Trophoblast cell (in vitro differentiated cells and primary cell): ENCODE results near the gene EMID1.

Experiments used
- DNase-seq, 2 donors: peaks; one replicate each; pipeline ENCODE4 v3.0.0-alpha.2; 2016
- H2AFZ ChIP-seq: 2 replicates; pipeline ENCODE4 v1.6.1; 2013; ENCODE audit warnings: low read length, moderate library complexity, mild to moderate bottlenecking; ENCODE audit not compliant: insufficient read depth, poor library complexity
- H2AK5ac ChIP-seq: 2 replicates; pipeline ENCODE4 v1.6.1; 2013; ENCODE audit warnings: mild to moderate bottlenecking, low read length
- H2BK120ac ChIP-seq: 2 replicates; pipeline ENCODE4 v1.6.1; 2013; ENCODE audit warnings: low read length, mild to moderate bottlenecking, moderate library complexity; ENCODE audit not compliant: insufficient read depth, poor library complexity
- H2BK12ac ChIP-seq: 2 replicates; pipeline ENCODE4 v1.6.1; 2013; ENCODE audit warnings: mild to moderate bottlenecking, low read length, moderate library complexity
- H2BK5ac ChIP-seq: 2 replicates; pipeline ENCODE4 v1.6.1; 2013; ENCODE audit warnings: low read length, low read depth, moderate library complexity, mild to moderate bottlenecking; ENCODE audit not compliant: poor library complexity
- H3K14ac ChIP-seq: 2 replicates; pipeline ENCODE4 v1.6.1; 2013; ENCODE audit warnings: mild to moderate bottlenecking, low read length
- H3K18ac ChIP-seq: 2 replicates; pipeline ENCODE4 v1.6.1; 2013; ENCODE audit warnings: mild to moderate bottlenecking, low read length
- H3K23ac ChIP-seq: 2 replicates; pipeline ENCODE4 v1.6.1; 2013; ENCODE audit warnings: low read length
- H3K27ac ChIP-seq: 2 replicates; pipeline ENCODE4 v1.5.1; 2013; ENCODE audit warnings: low read depth, mild to moderate bottlenecking, inconsistent platforms, low read length, moderate library complexity
- H3K27me3 ChIP-seq: 2 replicates; pipeline ENCODE4 v1.6.1; 2013; ENCODE audit warnings: inconsistent platforms, mild to moderate bottlenecking, low read length, moderate library complexity; ENCODE audit not compliant: insufficient read depth
- H3K36me3 ChIP-seq, 2 experiments: 1 replicate in 1 of 2; 2 replicates in 1 of 2; pipeline ENCODE4 v1.6.1; 2013; ENCODE audit warnings: low read length in 2 of 2, mild to moderate bottlenecking in 2 of 2, moderate library complexity in 1 of 2; ENCODE audit not compliant: insufficient read depth in 2 of 2, control insufficient read depth in 1 of 2
- H3K4ac ChIP-seq: 2 replicates; pipeline ENCODE4 v1.6.1; 2013; ENCODE audit warnings: low read depth, mild to moderate bottlenecking, low read length, moderate library complexity
- H3K4me1 ChIP-seq, 2 experiments: 1 replicate in 1 of 2; 2 replicates in 1 of 2; pipeline ENCODE4 v1.6.1; 2013; ENCODE audit warnings: low read length in 2 of 2, mild to moderate bottlenecking in 2 of 2, moderate library complexity in 1 of 2; ENCODE audit not compliant: insufficient read depth in 2 of 2, control insufficient read depth in 1 of 2
- H3K4me2 ChIP-seq: 2 replicates; pipeline ENCODE4 v1.6.1; 2013; ENCODE audit warnings: inconsistent platforms, mild to moderate bottlenecking, low read length, moderate library complexity
- H3K4me3 ChIP-seq: 2 replicates; pipeline ENCODE4 v1.5.1; 2013; ENCODE audit warnings: mild to moderate bottlenecking, low read depth, low read length, inconsistent platforms
- H3K79me1 ChIP-seq: one replicate; pipeline ENCODE4 v1.6.1; 2013; ENCODE audit warnings: low read length
- H3K79me2 ChIP-seq: 2 replicates; pipeline ENCODE4 v1.6.1; 2013; ENCODE audit warnings: low read length, mild to moderate bottlenecking; ENCODE audit not compliant: control insufficient read depth, insufficient read depth, poor library complexity
- H3K9ac ChIP-seq: 2 replicates; pipeline ENCODE4 v1.6.1; 2013; ENCODE audit warnings: mild to moderate bottlenecking, low read length
- H3K9me3 ChIP-seq: 2 replicates; pipeline ENCODE4 v1.6.1; 2013; ENCODE audit warnings: low read depth, mild to moderate bottlenecking, control low read depth, inconsistent platforms, low read length; ENCODE audit not compliant: insufficient read depth
- H4K12ac ChIP-seq: 2 replicates; pipeline ENCODE4 v1.6.1; 2013; ENCODE audit warnings: low read depth, mild to moderate bottlenecking, low read length, moderate library complexity
- H4K8ac ChIP-seq: 2 replicates; pipeline ENCODE4 v1.6.1; 2013; ENCODE audit warnings: low read depth, mild to moderate bottlenecking, low read length, moderate library complexity
- H4K91ac ChIP-seq: one replicate; pipeline ENCODE4 v1.6.1; 2013; ENCODE audit warnings: low read depth, mild to moderate bottlenecking, low read length, moderate library complexity
- WGBS: extraction: QIAGEN DNeasy Blood & Tissue Kit; methylation state at CpG from one replicate; pipeline ENCODE4 v1.1.7; 2013; ENCODE audit warnings: missing lambda C conversion rate; ENCODE audit not compliant: insufficient read length, insufficient coverage; ENCODE audit errors: extremely low coverage; 5-methylcytosine and 5-hydroxymethylcytosine counted together

Gene EMID1

DNA sequence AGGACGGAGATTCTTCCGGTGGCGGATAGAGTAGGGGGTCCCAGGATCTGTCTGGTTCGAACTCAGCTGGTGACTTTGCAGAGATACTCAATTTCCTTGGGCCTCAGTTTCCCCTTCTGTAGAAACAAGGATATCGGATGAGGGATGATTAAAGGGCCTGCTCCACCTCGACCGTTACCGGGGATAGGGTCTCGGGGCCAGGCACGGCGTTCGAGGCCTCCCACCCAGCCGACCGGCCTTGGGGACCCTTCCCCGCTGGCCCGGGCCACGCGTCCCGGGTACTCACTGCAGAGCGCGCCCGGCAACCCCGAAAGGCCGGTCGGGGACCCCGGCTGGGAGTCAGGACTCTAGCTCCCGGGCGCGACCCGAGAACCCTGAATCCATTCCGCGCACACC lies 61.8 kb downstream of the EMID1 start:
- no peak overlapping the region for H3K23ac ChIP-seq
- peak overlapping the region; percentile 77 for H3K9ac ChIP-seq
- no peak for DNase-seq
- peak overlapping the region; percentile 100 for H2BK5ac ChIP-seq
- peak overlapping the region; percentile 98 for H3K4ac ChIP-seq
- H3K27ac ChIP-seq = peak overlapping the region; percentile 97
- H3K4me3 ChIP-seq = peak overlapping the region; percentile 90
- H3K27me3 ChIP-seq = no peaks in the 10 kb centered on the region
- H4K12ac ChIP-seq = peak overlapping the region; percentile 97
- peaks cover 9 to 15% of the 10 kb centered on the region in 2 experiments for H3K4me1 ChIP-seq
- H2AK5ac ChIP-seq = peak overlapping the region; percentile 98
- peak overlapping the region; percentile 100 for H4K91ac ChIP-seq
- peaks cover 37% of the 10 kb centered on the region for H3K79me2 ChIP-seq
- peak overlapping the region; percentile 100 for H2BK120ac ChIP-seq
- peaks cover 22% of the 10 kb centered on the region for H3K79me1 ChIP-seq
- H3K18ac ChIP-seq = peak overlapping the region; percentile 95
- no CpG with 5 or more reads among the region's 32 CpGs for WGBS
- peak overlapping the region; percentile 90 for H2AFZ ChIP-seq
- peak overlapping the region; percentile 91 for H3K4me2 ChIP-seq
- H3K36me3 ChIP-seq = peaks cover 17 to 22% of the 10 kb centered on the region in 2 experiments
- peak overlapping the region; percentile 98 for H3K14ac ChIP-seq
- H2BK12ac ChIP-seq = no peak overlapping the region
- H3K9me3 ChIP-seq = no peaks in the 10 kb centered on the region
- peak overlapping the region; percentile 99 for H4K8ac ChIP-seq

DNA sequence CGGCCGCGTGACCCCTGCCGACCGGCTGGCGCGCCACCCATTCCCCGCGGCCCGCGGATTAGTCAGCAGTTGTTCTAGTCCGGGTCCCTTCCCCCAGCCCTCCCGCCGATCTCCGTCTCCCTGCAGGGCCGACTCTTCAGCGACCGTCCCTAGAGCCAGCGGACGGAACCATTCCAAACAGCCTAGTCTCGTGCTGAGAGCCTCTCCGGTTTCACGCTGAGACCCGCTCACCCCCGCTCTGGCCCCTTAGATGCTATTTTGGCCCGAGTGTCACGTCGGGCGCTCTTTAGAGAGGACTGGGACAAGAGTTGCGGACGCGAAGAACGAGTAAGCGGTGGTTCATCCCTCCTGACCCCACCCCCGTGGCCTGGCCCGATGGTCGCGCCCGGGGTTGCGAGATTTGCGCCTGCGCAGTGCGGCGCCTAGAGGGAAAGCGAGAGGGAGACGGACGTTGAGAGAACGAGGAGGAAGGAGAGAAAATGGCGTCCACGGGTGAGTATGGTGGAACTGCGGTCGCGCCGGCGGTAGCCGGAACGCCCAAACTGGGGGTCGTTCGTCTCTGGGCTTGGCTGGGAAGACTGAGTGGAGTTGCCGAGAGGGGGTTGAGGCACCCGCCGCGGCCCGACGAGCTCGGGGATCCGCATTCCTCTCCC lies 62.3 kb downstream of the EMID1 start, which contains the start of the genes EWSR1 and RHBDD3:
TSS of gene EWSR1 (plus strand) at position 411 of the 653 bp plus-strand sequence. CDS start at position 480, 69 bp downstream.
TSS of gene RHBDD3 (minus strand) at position 124 of the 653 bp plus-strand sequence. CDS start 2,355 bp downstream, outside the sequence.
- Histone ChIP-seq H3K4me1 (peaks cover 9 to 15% of the 10 kb centered on the region in 2 experiments), H3K23ac (no peak within 1 kb of the TSS), H3K18ac (peak within 1 kb of the TSS; percentile 99), H2BK120ac (peak within 1 kb of the TSS; percentile 100), H3K27ac (peak within 1 kb of the TSS; percentile 97), H3K4me2 (peak within 1 kb of the TSS; percentile 97), H4K8ac (peak within 1 kb of the TSS; percentile 99), H2BK5ac (peak within 1 kb of the TSS; percentile 100), H3K4me3 (peak within 1 kb of the TSS; percentile 90), H4K91ac (peak within 1 kb of the TSS; percentile 100), H3K4ac (peak within 1 kb of the TSS; percentile 100), H3K14ac (peak within 1 kb of the TSS; percentile 100), H3K9ac (peak within 1 kb of the TSS; percentile 100), H3K27me3 (no peaks in the 10 kb centered on the region), H3K79me1 (peaks cover 22% of the 10 kb centered on the region), H4K12ac (peak within 1 kb of the TSS; percentile 100), H2AFZ (peak within 1 kb of the TSS; percentile 98), H2BK12ac (peak within 1 kb of the TSS; percentile 87), H3K36me3 (peaks cover 19 to 24% of the 10 kb centered on the region in 2 experiments), H3K9me3 (no peaks in the 10 kb centered on the region), H2AK5ac (peak within 1 kb of the TSS; percentile 98), H3K79me2 (peaks cover 37% of the 10 kb centered on the region)
- WGBS = no CpG with 5 or more reads among the region's 67 CpGs
- peak; percentile 91 to 97 for DNase-seq

DNA sequence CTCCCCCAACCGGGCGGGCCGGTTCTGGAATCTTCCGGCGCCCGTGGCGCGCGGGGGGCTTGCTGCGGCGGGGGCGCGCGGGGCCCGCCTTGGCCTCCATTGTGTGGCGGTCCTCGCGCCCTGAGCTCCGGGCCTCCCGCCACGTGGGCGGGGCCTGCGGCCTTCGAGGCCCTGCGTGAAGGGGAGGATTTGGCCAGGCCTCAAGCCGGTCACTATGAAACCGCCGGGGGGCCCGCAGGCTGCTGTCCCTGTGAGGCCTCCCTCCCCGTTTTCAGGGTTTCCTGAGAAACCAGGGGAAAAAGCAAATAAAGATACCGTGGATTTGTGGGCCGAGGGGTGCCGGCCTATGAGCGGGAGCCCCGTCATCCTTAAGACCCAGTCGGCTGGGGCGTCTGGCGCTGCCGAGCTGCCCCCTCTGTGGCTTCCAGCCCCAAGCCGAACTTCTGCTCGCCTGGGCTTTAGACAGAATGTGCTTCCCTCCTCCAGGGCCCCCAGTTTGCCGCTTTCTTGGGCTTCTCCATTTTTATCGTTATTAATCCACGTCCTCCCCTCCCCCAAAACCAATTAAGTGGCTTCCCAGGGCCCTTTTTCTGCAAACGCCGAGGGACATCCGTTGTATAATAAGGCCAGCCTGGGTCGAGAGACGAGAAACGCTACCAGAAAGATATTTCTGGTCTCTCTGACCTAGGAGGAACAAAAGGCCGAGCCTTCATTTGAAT lies 63.0 kb downstream of the EMID1 start:
- Histone ChIP-seq H3K9me3 (no peaks in the 10 kb centered on the region), H2BK5ac (peak overlapping the region; percentile 100), H3K27ac (peak overlapping the region; percentile 97), H3K18ac (peak overlapping the region; percentile 99), H3K79me2 (peaks cover 37% of the 10 kb centered on the region), H2BK12ac (no peak overlapping the region), H3K23ac (no peak overlapping the region), H3K14ac (peak overlapping the region; percentile 98), H3K79me1 (peaks cover 22% of the 10 kb centered on the region), H3K4me1 (peaks cover 9 to 15% of the 10 kb centered on the region in 2 experiments), H2BK120ac (peak overlapping the region; percentile 98), H4K91ac (peak overlapping the region; percentile 99), H4K8ac (peak overlapping the region; percentile 99), H3K9ac (peak overlapping the region; percentile 94), H3K4me2 (peak overlapping the region; percentile 97), H3K4me3 (peak overlapping the region; percentile 90), H2AK5ac (peak overlapping the region; percentile 90), H3K36me3 (peaks cover 18 to 24% of the 10 kb centered on the region in 2 experiments), H2AFZ (peak overlapping the region; percentile 78), H3K4ac (peak overlapping the region; percentile 100), H4K12ac (peak overlapping the region; percentile 100), H3K27me3 (no peaks in the 10 kb centered on the region)
- peak; percentile 37 to 64 for DNase-seq
- WGBS = no CpG with 5 or more reads among the region's 51 CpGs

DNA sequence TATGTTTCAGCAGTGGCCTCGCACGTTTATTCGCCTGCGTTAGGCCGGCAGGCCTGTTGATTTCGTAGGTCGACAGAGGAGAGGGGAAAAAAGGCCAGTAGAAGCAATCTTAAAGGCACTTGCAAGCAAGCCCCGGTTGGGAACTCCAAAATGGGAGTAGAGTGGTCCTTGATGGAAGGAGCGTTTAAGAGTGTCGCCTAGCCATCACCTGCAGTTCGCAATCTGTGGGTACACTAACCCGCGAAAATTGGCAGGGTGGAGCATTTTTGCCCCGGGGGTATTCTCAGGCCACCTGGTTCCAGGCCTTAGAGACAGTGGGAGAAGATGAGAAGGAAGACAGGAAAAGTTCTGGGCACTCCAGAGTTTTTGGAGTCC lies 63.5 kb downstream of the EMID1 start:
- WGBS = no CpG with 5 or more reads among the region's 14 CpGs
- H2BK5ac ChIP-seq = peak overlapping the region; percentile 100
- peak overlapping the region; percentile 99 for H4K91ac ChIP-seq
- no peaks in the 10 kb centered on the region for H3K27me3 ChIP-seq
- H2BK12ac ChIP-seq = no peak overlapping the region
- H3K4me2 ChIP-seq = peak overlapping the region; percentile 97
- no peak overlapping the region for H2AFZ ChIP-seq
- no peak overlapping the region for H2AK5ac ChIP-seq
- H3K23ac ChIP-seq = no peak overlapping the region
- DNase-seq = no peak
- H3K27ac ChIP-seq = peak overlapping the region; percentile 97
- H3K4me1 ChIP-seq = peaks cover 9 to 15% of the 10 kb centered on the region in 2 experiments
- no peak overlapping the region for H4K12ac ChIP-seq
- peak overlapping the region; percentile 100 for H3K4ac ChIP-seq
- no peaks in the 10 kb centered on the region for H3K9me3 ChIP-seq
- peak overlapping the region; percentile 94 for H3K9ac ChIP-seq
- peak overlapping the region; percentile 99 for H4K8ac ChIP-seq
- peak overlapping the region; percentile 98 for H3K14ac ChIP-seq
- peaks cover 37% of the 10 kb centered on the region for H3K79me2 ChIP-seq
- H3K4me3 ChIP-seq = peak overlapping the region; percentile 90
- peaks cover 14 to 22% of the 10 kb centered on the region in 2 experiments for H3K36me3 ChIP-seq
- H2BK120ac ChIP-seq = peak overlapping the region; percentile 98
- no peak overlapping the region for H3K18ac ChIP-seq
- peaks cover 22% of the 10 kb centered on the region for H3K79me1 ChIP-seq
